Neural progenitor cell (in vitro differentiated cells): ENCODE measurements around the gene COLEC12. TPM values are rescaled to one million over a fixed set of nuclear protein-coding genes. Genes with fewer than 3 reads are reported as not detected.

ENCODE experiments used
- DNase-seq: peaks from one replicate; pipeline ENCODE4 v3.0.0-alpha.2; 2016; ENCODE audit warnings: low spot score
- H2AFZ ChIP-seq: fragments of 200-600 bp; sonication (generic); replicated peaks from 2 replicates; pipeline ENCODE4 v1.6.1; 2016; ENCODE audit warnings: antibody characterized with exemption
- H3F3A ChIP-seq: fragments of 200-600 bp; sonication (generic); 2 replicates; pipeline ENCODE4 v1.6.1; 2016; ENCODE audit warnings: antibody characterized with exemption, low read depth
- H3K27ac ChIP-seq: fragments of 200-600 bp; sonication (generic); 2 replicates; pipeline ENCODE4 v1.5.1; 2016; ENCODE audit warnings: mild to moderate bottlenecking
- H3K27me3 ChIP-seq: fragments of 200-600 bp; sonication (generic); 2 replicates; pipeline ENCODE4 v1.6.1; 2016; ENCODE audit warnings: mild to moderate bottlenecking, moderate library complexity
- H3K36me3 ChIP-seq: fragments of 200-600 bp; sonication (generic); 2 replicates; pipeline ENCODE4 v1.5.1; 2016
- H3K4me1 ChIP-seq: fragments of 200-600 bp; sonication (generic); 2 replicates; pipeline ENCODE4 v1.6.1; 2016; ENCODE audit warnings: mixed run types
- H3K4me2 ChIP-seq: fragments of 200-600 bp; sonication (generic); 2 replicates; pipeline ENCODE4 v1.6.1; 2016
- H3K4me3 ChIP-seq: fragments of 200-600 bp; sonication (generic); 2 replicates; pipeline ENCODE4 v1.5.1; 2016
- H3K79me2 ChIP-seq: fragments of 200-600 bp; sonication (generic); 2 replicates; pipeline ENCODE4 v1.6.1; 2016; ENCODE audit warnings: low read depth
- H3K9ac ChIP-seq: fragments of 200-600 bp; sonication (generic); 2 replicates; pipeline ENCODE4 v1.6.1; 2016
- H3K9me3 ChIP-seq: fragments of 200-600 bp; sonication (generic); 2 replicates; pipeline ENCODE4 v1.5.1; 2016; ENCODE audit warnings: low read depth
- H4K20me1 ChIP-seq: fragments of 200-600 bp; sonication (generic); 2 replicates; pipeline ENCODE4 v1.6.1; 2016; ENCODE audit warnings: low read depth
- H3K27ac Mint-ChIP-seq: 3 replicates; pipeline ENCODE4 v1.8.0; 2021; ENCODE audit warnings: mixed read lengths
- H3K27me3 Mint-ChIP-seq: 2 replicates; pipeline ENCODE4 v1.8.0; 2022; ENCODE audit warnings: low read depth, mild to moderate bottlenecking, inconsistent platforms, moderate library complexity, mixed read lengths; ENCODE audit not compliant: insufficient read depth
- H3K36me3 Mint-ChIP-seq: 3 replicates; pipeline ENCODE4 v1.8.0; 2021; ENCODE audit warnings: mixed read lengths
- H3K4me1 Mint-ChIP-seq: 3 replicates; pipeline ENCODE4 v1.8.0; 2021; ENCODE audit warnings: mixed read lengths
- H3K4me3 Mint-ChIP-seq: 3 replicates; pipeline ENCODE4 v1.8.0; 2021; ENCODE audit warnings: mild to moderate bottlenecking, moderate library complexity, mixed read lengths
- H3K9me3 Mint-ChIP-seq: 3 replicates; pipeline ENCODE4 v1.8.0; 2020; ENCODE audit warnings: mixed read lengths
- EZH2 ChIP-seq: fragments of 200-600 bp; sonication (generic); IDR thresholded peaks from 2 replicates; pipeline ENCODE4 v1.6.1; 2017; ENCODE audit warnings: antibody characterized with exemption, mild to moderate bottlenecking, moderate library complexity
- EZH2phosphoT487 ChIP-seq: fragments of 200-600 bp; sonication (generic); IDR thresholded peaks from 2 replicates; pipeline ENCODE4 v1.6.1; 2017; ENCODE audit warnings: antibody characterized with exemption
- total RNA-seq: library from RNA; depleted of rRNA; stranded (reverse); fragments of >200 nt; gene quantifications from 2 replicates; pipeline ENCODE4 v1.2.3, GENCODE V29; 2015; ENCODE audit warnings: low replicate concordance
- TF ChIP-seq, protein P1 (sequence below): fragments of 200-600 bp; sonication (generic); IDR thresholded peaks from 2 replicates; pipeline ENCODE4 v1.5.1; 2017; ENCODE audit warnings: antibody characterized with exemption, mild to moderate bottlenecking

COLEC12 gene
- total RNA-seq, 1 donor from 2014 or later = 2.0 TPM

GRCh38 chr18:461762-462161 is 38.7 kb downstream of the COLEC12 start:
- Histone ChIP-seq H3F3A (no peaks in the 10 kb centered on the region), H3K4me1 (peaks cover 18% of the 10 kb centered on the region), H3K4me2 (no peak overlapping the region), H3K9ac (no peak overlapping the region), H3K27me3 (no peaks in the 10 kb centered on the region), H3K27ac (no peak overlapping the region), H4K20me1 (no peaks in the 10 kb centered on the region), H3K9me3 (no peaks in the 10 kb centered on the region), H3K4me3 (no peak overlapping the region), H2AFZ (no peak overlapping the region), H3K36me3 (no peaks in the 10 kb centered on the region), H3K79me2 (no peaks in the 10 kb centered on the region)
- H3K4me1 Mint-ChIP-seq = peaks cover 30% of the 10 kb centered on the region
- TF ChIP-seq, protein P1, sequence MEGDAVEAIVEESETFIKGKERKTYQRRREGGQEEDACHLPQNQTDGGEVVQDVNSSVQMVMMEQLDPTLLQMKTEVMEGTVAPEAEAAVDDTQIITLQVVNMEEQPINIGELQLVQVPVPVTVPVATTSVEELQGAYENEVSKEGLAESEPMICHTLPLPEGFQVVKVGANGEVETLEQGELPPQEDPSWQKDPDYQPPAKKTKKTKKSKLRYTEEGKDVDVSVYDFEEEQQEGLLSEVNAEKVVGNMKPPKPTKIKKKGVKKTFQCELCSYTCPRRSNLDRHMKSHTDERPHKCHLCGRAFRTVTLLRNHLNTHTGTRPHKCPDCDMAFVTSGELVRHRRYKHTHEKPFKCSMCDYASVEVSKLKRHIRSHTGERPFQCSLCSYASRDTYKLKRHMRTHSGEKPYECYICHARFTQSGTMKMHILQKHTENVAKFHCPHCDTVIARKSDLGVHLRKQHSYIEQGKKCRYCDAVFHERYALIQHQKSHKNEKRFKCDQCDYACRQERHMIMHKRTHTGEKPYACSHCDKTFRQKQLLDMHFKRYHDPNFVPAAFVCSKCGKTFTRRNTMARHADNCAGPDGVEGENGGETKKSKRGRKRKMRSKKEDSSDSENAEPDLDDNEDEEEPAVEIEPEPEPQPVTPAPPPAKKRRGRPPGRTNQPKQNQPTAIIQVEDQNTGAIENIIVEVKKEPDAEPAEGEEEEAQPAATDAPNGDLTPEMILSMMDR = no peak
- TF ChIP-seq EZH2phosphoT487 (no peak), EZH2 (no peak)
- no peak overlapping the region for H3K27ac Mint-ChIP-seq
- peaks cover 16% of the 10 kb centered on the region for H3K36me3 Mint-ChIP-seq
- no peak for DNase-seq
- no peak overlapping the region for H3K4me3 Mint-ChIP-seq
- H3K27me3 Mint-ChIP-seq = peaks cover 3% of the 10 kb centered on the region
- peaks cover 5% of the 10 kb centered on the region for H3K9me3 Mint-ChIP-seq

GRCh38 chr18:460791-461190 is 39.7 kb downstream of the COLEC12 start:
- Histone ChIP-seq H3K27me3 (no peaks in the 10 kb centered on the region), H3K36me3 (no peaks in the 10 kb centered on the region), H3K4me1 (peaks cover 20% of the 10 kb centered on the region), H3K9me3 (no peaks in the 10 kb centered on the region), H3K27ac (no peak overlapping the region), H3K9ac (no peak overlapping the region), H3F3A (no peaks in the 10 kb centered on the region), H4K20me1 (no peaks in the 10 kb centered on the region), H3K4me2 (no peak overlapping the region), H3K79me2 (no peaks in the 10 kb centered on the region), H2AFZ (no peak overlapping the region), H3K4me3 (no peak overlapping the region)
- H3K4me3 Mint-ChIP-seq = no peak overlapping the region
- no peaks in the 10 kb centered on the region for H3K27me3 Mint-ChIP-seq
- peaks cover 5% of the 10 kb centered on the region for H3K9me3 Mint-ChIP-seq
- TF ChIP-seq, protein P1 = no peak
- no peak for TF ChIP-seq EZH2phosphoT487
- H3K4me1 Mint-ChIP-seq = peaks cover 38% of the 10 kb centered on the region
- H3K27ac Mint-ChIP-seq = no peak overlapping the region
- peaks cover 16% of the 10 kb centered on the region for H3K36me3 Mint-ChIP-seq
- DNase-seq = no peak

GRCh38 chr18:459814-460593 is 40.5 kb downstream of the COLEC12 start:
- H3K9me3 Mint-ChIP-seq = peaks cover 5% of the 10 kb centered on the region
- Histone ChIP-seq H2AFZ (no peak overlapping the region), H3K9ac (no peak overlapping the region), H3K27me3 (no peaks in the 10 kb centered on the region), H3K27ac (no peak overlapping the region), H3K79me2 (no peaks in the 10 kb centered on the region), H3F3A (no peaks in the 10 kb centered on the region), H3K4me3 (no peak overlapping the region), H4K20me1 (no peaks in the 10 kb centered on the region), H3K4me1 (peaks cover 20% of the 10 kb centered on the region), H3K9me3 (no peaks in the 10 kb centered on the region), H3K4me2 (no peak overlapping the region), H3K36me3 (no peaks in the 10 kb centered on the region)
- TF ChIP-seq EZH2phosphoT487 = no peak
- TF ChIP-seq, protein P1 = no peak
- no peak for TF ChIP-seq EZH2
- H3K36me3 Mint-ChIP-seq = peaks cover 16% of the 10 kb centered on the region
- no peak overlapping the region for H3K4me3 Mint-ChIP-seq
- no peak overlapping the region for H3K27ac Mint-ChIP-seq
- DNase-seq = no peak
- peaks cover 40% of the 10 kb centered on the region for H3K4me1 Mint-ChIP-seq
- H3K27me3 Mint-ChIP-seq = no peaks in the 10 kb centered on the region
